Measurements from ENCODE around the gene RNU7-1.

DNA sequence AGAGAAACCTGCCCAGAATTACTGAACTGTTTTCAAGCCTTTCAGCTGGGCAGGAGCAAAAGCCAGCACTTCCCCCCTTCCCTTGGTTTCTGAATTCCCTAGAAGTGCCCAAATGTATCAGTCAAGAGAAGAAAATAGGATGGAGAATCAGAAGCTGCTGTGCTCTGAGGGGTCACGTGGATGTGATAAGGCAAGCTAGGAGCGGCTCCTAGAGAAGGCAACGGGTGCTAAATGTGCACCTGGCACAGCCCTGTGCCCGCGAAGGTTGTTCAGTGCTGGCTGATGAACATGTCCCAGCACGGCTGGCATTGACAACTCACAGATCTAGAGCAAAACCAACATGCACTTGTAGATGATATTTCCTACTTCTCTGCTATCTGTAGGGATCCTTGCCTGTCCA, 35.4 kb downstream of the RNU7-1 start:
- TF ChIP-seq, protein P1, sequence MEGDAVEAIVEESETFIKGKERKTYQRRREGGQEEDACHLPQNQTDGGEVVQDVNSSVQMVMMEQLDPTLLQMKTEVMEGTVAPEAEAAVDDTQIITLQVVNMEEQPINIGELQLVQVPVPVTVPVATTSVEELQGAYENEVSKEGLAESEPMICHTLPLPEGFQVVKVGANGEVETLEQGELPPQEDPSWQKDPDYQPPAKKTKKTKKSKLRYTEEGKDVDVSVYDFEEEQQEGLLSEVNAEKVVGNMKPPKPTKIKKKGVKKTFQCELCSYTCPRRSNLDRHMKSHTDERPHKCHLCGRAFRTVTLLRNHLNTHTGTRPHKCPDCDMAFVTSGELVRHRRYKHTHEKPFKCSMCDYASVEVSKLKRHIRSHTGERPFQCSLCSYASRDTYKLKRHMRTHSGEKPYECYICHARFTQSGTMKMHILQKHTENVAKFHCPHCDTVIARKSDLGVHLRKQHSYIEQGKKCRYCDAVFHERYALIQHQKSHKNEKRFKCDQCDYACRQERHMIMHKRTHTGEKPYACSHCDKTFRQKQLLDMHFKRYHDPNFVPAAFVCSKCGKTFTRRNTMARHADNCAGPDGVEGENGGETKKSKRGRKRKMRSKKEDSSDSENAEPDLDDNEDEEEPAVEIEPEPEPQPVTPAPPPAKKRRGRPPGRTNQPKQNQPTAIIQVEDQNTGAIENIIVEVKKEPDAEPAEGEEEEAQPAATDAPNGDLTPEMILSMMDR (IDR thresholded peaks at IDR 0.05; ENCODE audit: borderline replicate concordance, extremely low read depth, low read length, poor library complexity, severe bottlenecking): no peak
- TF ChIP-seq EZH2 (IDR thresholded peaks at IDR 0.05; ENCODE audit: borderline replicate concordance, low read depth, low read length, severe bottlenecking): no peak
